Ishikawa (cell line): ENCODE results near the gene GAS7.

Experiments
- CREB1 ChIP-seq: IDR thresholded peaks from 2 replicates; pipeline ENCODE4 v1.6.1; 2012; ENCODE audit warnings: low read depth
- EP300 ChIP-seq: IDR thresholded peaks from 2 replicates; pipeline ENCODE4 v1.6.1; 2012; ENCODE audit warnings: borderline replicate concordance
- FOXM1 ChIP-seq: IDR thresholded peaks from 2 replicates; pipeline ENCODE4 v1.6.1; 2012; ENCODE audit warnings: low read depth, borderline replicate concordance
- MAX ChIP-seq: IDR thresholded peaks from 2 replicates; pipeline ENCODE4 v1.6.1; 2012
- NFIC ChIP-seq: IDR thresholded peaks from 2 replicates; pipeline ENCODE4 v1.6.1; 2012
- RAD21 ChIP-seq: IDR thresholded peaks from 2 replicates; pipeline ENCODE4 v1.6.1; 2012; ENCODE audit warnings: low read depth
- REST ChIP-seq: IDR thresholded peaks from 2 replicates; pipeline ENCODE4 v1.6.1; 2012; ENCODE audit warnings: low read depth, mild to moderate bottlenecking
- TAF1 ChIP-seq: IDR thresholded peaks from 2 replicates; pipeline ENCODE4 v1.6.1; 2012; ENCODE audit warnings: low read depth, mild to moderate bottlenecking
- TEAD4 ChIP-seq: IDR thresholded peaks from 2 replicates; pipeline ENCODE4 v1.6.1; 2012
- USF1 ChIP-seq: IDR thresholded peaks from 2 replicates; pipeline ENCODE4 v1.6.1; 2012
- YY1 ChIP-seq: IDR thresholded peaks from 2 replicates; pipeline ENCODE4 v1.6.1; 2012; ENCODE audit warnings: low read depth
- ZBTB7A ChIP-seq: IDR thresholded peaks from 2 replicates; pipeline ENCODE4 v1.6.1; 2012; ENCODE audit warnings: low read depth

GRCh38 chr17:9907131-9907530, 291.3 kb downstream of the GAS7 start:
- no peak for TF ChIP-seq USF1
- TF ChIP-seq EP300: no peak
- TF ChIP-seq CREB1: no peak
- no peak for TF ChIP-seq REST
- TF ChIP-seq MAX: no peak
- TF ChIP-seq ZBTB7A: no peak
- no peak for TF ChIP-seq RAD21
- no peak for TF ChIP-seq TAF1
- TF ChIP-seq NFIC: no peak
- TF ChIP-seq YY1: no peak
- no peak for TF ChIP-seq FOXM1
- no peak for TF ChIP-seq TEAD4
